Esophagus muscularis mucosa (tissue), 4 donors: ENCODE results near the gene AGPAT4.

Source experiments
- EP300 ChIP-seq: sonication (generic); formaldehyde crosslinking; IDR thresholded peaks from one replicate; pipeline ENCODE4 v1.6.1; 2017; ENCODE audit warnings: antibody characterized with exemption
- POLR2A ChIP-seq: fragments of 450-650 bp; IDR thresholded peaks from one replicate; pipeline ENCODE4 v1.6.1; 2017; ENCODE audit warnings: antibody characterized with exemption, moderate library complexity, mild to moderate bottlenecking, low read depth
- POLR2AphosphoS5 ChIP-seq, 2 donors: sonication (generic); formaldehyde crosslinking; IDR thresholded peaks; one replicate each; pipeline ENCODE4 v1.6.1; 2017; ENCODE audit warnings: antibody characterized with exemption in 2 of 2
- TF ChIP-seq, protein P1 (sequence below), 3 experiments: fragments of 200-600 bp in 2 of 3; fragments of 450-650 bp in 1 of 3; sonication (generic) in 2 of 3; IDR thresholded peaks; one replicate each; pipeline ENCODE4 v1.5.1; 2017 to 2019; ENCODE audit warnings: antibody characterized with exemption in 3 of 3, mild to moderate bottlenecking in 2 of 3, moderate library complexity in 1 of 3

DNA sequence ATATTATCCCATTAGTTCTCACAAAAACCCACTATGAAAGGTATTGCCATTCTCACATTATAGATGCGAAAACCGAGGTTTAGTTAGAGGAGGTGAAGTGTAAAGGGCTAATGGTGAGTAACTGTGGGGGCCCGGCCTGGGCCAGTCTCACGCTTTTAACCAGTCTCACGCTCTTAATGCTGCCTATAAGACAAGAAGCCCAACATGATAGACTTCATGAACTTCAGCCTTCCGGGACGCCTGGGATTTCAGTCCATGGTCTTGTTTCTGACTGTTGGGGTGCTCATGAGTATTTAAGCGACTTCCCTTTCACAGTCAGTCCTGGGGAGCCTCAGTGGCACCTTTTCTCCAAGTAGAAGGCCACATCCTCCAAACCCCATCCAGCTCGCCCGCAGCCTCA is 31.7 kb downstream of the AGPAT4 start:
- TF ChIP-seq, protein P1, sequence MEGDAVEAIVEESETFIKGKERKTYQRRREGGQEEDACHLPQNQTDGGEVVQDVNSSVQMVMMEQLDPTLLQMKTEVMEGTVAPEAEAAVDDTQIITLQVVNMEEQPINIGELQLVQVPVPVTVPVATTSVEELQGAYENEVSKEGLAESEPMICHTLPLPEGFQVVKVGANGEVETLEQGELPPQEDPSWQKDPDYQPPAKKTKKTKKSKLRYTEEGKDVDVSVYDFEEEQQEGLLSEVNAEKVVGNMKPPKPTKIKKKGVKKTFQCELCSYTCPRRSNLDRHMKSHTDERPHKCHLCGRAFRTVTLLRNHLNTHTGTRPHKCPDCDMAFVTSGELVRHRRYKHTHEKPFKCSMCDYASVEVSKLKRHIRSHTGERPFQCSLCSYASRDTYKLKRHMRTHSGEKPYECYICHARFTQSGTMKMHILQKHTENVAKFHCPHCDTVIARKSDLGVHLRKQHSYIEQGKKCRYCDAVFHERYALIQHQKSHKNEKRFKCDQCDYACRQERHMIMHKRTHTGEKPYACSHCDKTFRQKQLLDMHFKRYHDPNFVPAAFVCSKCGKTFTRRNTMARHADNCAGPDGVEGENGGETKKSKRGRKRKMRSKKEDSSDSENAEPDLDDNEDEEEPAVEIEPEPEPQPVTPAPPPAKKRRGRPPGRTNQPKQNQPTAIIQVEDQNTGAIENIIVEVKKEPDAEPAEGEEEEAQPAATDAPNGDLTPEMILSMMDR (IDR thresholded peaks at IDR 0.05), result no peak
- TF ChIP-seq EP300 (no peak), POLR2A (no peak), POLR2AphosphoS5 (IDR thresholded peaks at IDR 0.05) (no peak)
